ENCODE results near the gene TBC1D22A.

GRCh38 chr22:47071078-47071806 is 308.8 kb downstream of the TBC1D22A start:
- no peak for TF ChIP-seq POLR2A (IDR thresholded peaks at IDR 0.05)
- no peak for TF ChIP-seq CTCF (IDR thresholded peaks at IDR 0.05)

Data from ovary (tissue), 3 donors.